Astrocyte (in vitro differentiated cells and primary cell): ENCODE data around the gene ACTRT2.

Experiments used
- EZH2 ChIP-seq: IDR thresholded peaks from 2 replicates; pipeline ENCODE4 v1.6.1; 2012; ENCODE audit warnings: mild to moderate bottlenecking, low read length, inconsistent platforms; ENCODE audit not compliant: insufficient read depth
- TF ChIP-seq, protein P1 (sequence below): IDR thresholded peaks from 2 replicates; pipeline ENCODE4 v1.5.1; 2011; ENCODE audit warnings: low read depth, mild to moderate bottlenecking, inconsistent platforms, low read length, moderate library complexity; ENCODE audit not compliant: insufficient read depth

DNA sequence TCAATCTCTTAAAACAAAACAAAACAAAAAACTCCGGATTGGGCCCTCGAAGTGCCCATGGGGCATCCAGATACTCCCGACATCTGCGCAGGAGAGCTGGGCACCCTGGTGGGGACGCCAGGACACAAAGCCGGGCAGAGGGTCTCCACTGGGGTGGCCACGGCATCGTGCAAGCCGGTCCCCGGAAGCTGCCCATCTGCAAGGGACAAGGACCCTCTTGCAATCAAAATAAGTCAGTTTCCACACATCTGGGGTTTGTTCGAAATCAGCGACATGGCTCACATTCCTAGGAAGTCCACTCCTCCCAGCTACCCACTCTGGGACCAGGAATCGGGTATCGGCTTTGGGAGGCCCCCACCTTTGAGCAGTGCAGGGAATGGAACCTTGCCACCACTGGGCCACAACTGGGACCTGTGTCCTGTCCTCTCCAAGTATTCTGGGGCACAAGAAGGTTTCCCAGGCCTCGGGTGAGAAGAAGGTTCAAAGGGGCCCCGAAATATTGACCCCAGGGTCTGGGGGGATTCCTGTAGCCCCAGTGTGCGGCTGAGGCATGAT, 43.1 kb downstream of the ACTRT2 start:
- TF ChIP-seq, protein P1, sequence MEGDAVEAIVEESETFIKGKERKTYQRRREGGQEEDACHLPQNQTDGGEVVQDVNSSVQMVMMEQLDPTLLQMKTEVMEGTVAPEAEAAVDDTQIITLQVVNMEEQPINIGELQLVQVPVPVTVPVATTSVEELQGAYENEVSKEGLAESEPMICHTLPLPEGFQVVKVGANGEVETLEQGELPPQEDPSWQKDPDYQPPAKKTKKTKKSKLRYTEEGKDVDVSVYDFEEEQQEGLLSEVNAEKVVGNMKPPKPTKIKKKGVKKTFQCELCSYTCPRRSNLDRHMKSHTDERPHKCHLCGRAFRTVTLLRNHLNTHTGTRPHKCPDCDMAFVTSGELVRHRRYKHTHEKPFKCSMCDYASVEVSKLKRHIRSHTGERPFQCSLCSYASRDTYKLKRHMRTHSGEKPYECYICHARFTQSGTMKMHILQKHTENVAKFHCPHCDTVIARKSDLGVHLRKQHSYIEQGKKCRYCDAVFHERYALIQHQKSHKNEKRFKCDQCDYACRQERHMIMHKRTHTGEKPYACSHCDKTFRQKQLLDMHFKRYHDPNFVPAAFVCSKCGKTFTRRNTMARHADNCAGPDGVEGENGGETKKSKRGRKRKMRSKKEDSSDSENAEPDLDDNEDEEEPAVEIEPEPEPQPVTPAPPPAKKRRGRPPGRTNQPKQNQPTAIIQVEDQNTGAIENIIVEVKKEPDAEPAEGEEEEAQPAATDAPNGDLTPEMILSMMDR: no peak
- no peak for TF ChIP-seq EZH2
